A549 treated with CpdA at 1 μM for 4 hours (cell line): ENCODE results near the gene GLRX. TPM values are rescaled to one million over a fixed set of nuclear protein-coding genes. Genes with fewer than 3 reads are reported as not detected.

ENCODE experiments used
- total RNA-seq: library from RNA; stranded (reverse); fragments of 200-300 nt; extraction: Qiagen RNA extraction; gene quantifications from 5 replicates; pipeline ENCODE4 v1.2.3, GENCODE V29; 2022; ENCODE audit warnings: low read depth

GLRX gene, protein sequence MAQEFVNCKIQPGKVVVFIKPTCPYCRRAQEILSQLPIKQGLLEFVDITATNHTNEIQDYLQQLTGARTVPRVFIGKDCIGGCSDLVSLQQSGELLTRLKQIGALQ
- total RNA-seq, result 47.3 to 86.3 TPM (median 54.5 TPM) in 5 replicates

DNA sequence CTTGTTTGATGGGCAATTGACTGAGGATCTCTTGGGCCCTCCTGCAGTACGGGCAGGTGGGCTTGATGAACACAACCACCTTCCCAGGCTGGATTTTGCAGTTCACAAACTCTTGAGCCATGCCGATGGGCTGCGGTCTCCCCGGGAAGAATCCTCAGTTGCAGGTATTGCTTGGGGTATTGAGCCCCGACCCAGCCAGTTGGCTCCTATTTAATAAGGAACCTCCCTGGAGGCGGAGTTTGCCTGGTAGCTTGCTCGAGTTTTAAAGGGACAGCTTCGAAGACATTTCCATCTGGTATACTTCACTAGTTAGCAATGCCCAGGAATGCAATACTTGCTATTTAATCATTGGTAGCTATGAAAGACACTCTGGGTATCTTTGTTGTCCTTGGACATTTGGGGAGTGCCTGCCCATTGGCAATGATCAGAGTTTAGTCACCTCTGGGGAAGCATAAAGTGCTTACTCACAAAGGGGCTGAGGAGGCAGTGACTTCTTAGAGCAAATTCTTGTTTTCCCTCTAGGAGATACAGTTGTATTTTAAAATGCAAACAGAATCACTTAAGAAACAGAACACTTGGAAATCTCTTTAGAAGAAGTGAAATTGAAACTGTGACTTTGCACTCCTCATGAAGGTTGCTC is at the start of gene GLRX:
Gene GLRX, minus strand, starts transcription at position 185 of the 640 bp plus-strand sequence. Its CDS starts 64 bp downstream, at position 121.

Other genes starting within 250 kb of the GLRX start
- gene GPR150, start 202.6 kb downstream of the GLRX start, total RNA-seq, result 0.07 to 0.15 TPM (median 0.08 TPM) in 4 of 5 replicates, not detected in the other
- gene RFESD, start 175.9 kb downstream of the GLRX start, total RNA-seq, result 2.5 to 3.8 TPM (median 3.1 TPM) in 5 replicates
- 0.09 TPM in 1 of 5 replicates, not detected in the others for gene SPATA9, start 139.7 kb downstream of the GLRX start, total RNA-seq
- gene RHOBTB3, start 91.4 kb downstream of the GLRX start, total RNA-seq, result 5.9 to 10.0 TPM (median 7.3 TPM) in 5 replicates
- gene ELL2, start 139.1 kb upstream of the GLRX start, total RNA-seq, result 10.8 to 18.4 TPM (median 13.0 TPM) in 5 replicates